Activated naive CD4-positive, alpha-beta T cell treated with anti-CD3 and anti-CD28 coated beads, Interleukin-2, amount 50 U/mL, for 24 hours (primary cell): Measurements from ENCODE around the gene DOCK2.

Experiments
- H3K27ac Mint-ChIP-seq: one replicate; pipeline ENCODE4 v1.8.0; 2021; ENCODE audit warnings: mild to moderate bottlenecking, mixed read lengths
- H3K27me3 Mint-ChIP-seq: one replicate; pipeline ENCODE4 v1.8.0; 2021; ENCODE audit warnings: mixed read lengths
- H3K36me3 Mint-ChIP-seq: one replicate; pipeline ENCODE4 v1.8.0; 2021; ENCODE audit warnings: mixed read lengths
- H3K4me1 Mint-ChIP-seq: one replicate; pipeline ENCODE4 v1.8.0; 2021; ENCODE audit warnings: mixed read lengths
- H3K4me3 Mint-ChIP-seq: one replicate; pipeline ENCODE4 v1.8.0; 2021; ENCODE audit warnings: mild to moderate bottlenecking, mixed read lengths
- H3K9me3 Mint-ChIP-seq: one replicate; pipeline ENCODE4 v1.8.0; 2021; ENCODE audit warnings: mixed read lengths

DOCK2 gene

GRCh38 chr5:170120576-170120975 lies 483.5 kb downstream of the DOCK2 start:
- Mint-ChIP-seq H3K36me3 (no peaks in the 10 kb centered on the region), H3K4me3 (no peak overlapping the region), H3K27me3 (peaks cover 5% of the 10 kb centered on the region), H3K9me3 (no peaks in the 10 kb centered on the region), H3K27ac (no peak overlapping the region), H3K4me1 (no peaks in the 10 kb centered on the region)

- H3K4me3 Mint-ChIP-seq = no peak overlapping the region
- no peak overlapping the region for H3K27ac Mint-ChIP-seq
- H3K9me3 Mint-ChIP-seq = no peaks in the 10 kb centered on the region
- H3K36me3 Mint-ChIP-seq = peaks cover 1% of the 10 kb centered on the region
- H3K4me1 Mint-ChIP-seq = no peaks in the 10 kb centered on the region
- H3K27me3 Mint-ChIP-seq = peaks cover 10% of the 10 kb centered on the region
Measured at GRCh38 chr5:170121321-170121720, 484.2 kb downstream of the DOCK2 start.

DNA sequence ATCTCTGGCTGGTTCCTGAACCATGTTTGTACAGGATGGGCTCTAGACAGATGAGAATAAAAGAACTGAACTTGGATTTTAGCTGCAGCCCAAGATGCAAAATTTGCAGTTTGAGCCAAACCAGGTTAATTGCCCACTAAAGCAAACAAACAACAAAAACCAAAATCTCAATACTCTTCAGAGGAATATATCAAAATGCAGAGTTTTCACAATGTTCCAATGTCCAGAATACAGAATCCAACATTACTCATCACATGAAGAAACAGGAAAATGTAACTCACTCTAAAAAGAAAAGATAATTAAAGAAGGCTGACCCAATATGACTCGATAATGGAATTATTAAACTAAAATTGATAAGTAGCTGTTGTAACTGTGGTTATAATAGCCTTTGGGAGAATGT lies 489.0 kb downstream of the DOCK2 start:
- Mint-ChIP-seq H3K36me3 (peaks cover 6% of the 10 kb centered on the region), H3K27me3 (peaks cover 19% of the 10 kb centered on the region), H3K9me3 (peaks cover 8% of the 10 kb centered on the region), H3K4me1 (no peaks in the 10 kb centered on the region), H3K27ac (no peak overlapping the region), H3K4me3 (no peak overlapping the region)

DNA sequence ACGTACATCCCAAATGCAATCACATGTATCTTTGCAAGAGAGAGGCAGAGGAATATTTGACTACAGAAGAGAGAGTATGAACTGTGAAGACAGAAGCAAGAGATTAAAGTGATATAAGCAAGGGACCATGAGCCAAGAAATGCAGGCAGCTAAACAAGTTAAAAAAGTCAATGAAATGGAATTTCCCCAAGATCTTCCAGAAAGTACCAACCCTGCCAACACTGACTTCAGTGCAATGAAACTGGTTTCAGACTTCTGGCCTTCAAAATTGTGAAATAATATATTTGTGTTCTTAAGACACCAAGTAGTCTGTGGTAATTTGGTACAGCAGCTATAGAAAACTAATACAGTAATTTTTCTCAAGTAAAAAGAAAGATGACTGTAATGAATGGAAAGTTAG lies 489.6 kb downstream of the DOCK2 start:
- peaks cover 6% of the 10 kb centered on the region for H3K36me3 Mint-ChIP-seq
- H3K4me1 Mint-ChIP-seq = no peaks in the 10 kb centered on the region

GRCh38 chr5:170131235-170131634 lies 494.2 kb downstream of the DOCK2 start:
- Mint-ChIP-seq H3K36me3 (peaks cover 4% of the 10 kb centered on the region), H3K9me3 (peaks cover 8% of the 10 kb centered on the region), H3K27me3 (peaks cover 18% of the 10 kb centered on the region), H3K4me1 (no peaks in the 10 kb centered on the region), H3K27ac (no peak overlapping the region), H3K4me3 (no peak overlapping the region)

More for the DNA sequence above, 489.6 kb downstream of the DOCK2 start:
- H3K9me3 Mint-ChIP-seq = peaks cover 8% of the 10 kb centered on the region
- H3K27ac Mint-ChIP-seq = no peak overlapping the region
- H3K27me3 Mint-ChIP-seq = peaks cover 19% of the 10 kb centered on the region
- H3K4me3 Mint-ChIP-seq = no peak overlapping the region

DNA sequence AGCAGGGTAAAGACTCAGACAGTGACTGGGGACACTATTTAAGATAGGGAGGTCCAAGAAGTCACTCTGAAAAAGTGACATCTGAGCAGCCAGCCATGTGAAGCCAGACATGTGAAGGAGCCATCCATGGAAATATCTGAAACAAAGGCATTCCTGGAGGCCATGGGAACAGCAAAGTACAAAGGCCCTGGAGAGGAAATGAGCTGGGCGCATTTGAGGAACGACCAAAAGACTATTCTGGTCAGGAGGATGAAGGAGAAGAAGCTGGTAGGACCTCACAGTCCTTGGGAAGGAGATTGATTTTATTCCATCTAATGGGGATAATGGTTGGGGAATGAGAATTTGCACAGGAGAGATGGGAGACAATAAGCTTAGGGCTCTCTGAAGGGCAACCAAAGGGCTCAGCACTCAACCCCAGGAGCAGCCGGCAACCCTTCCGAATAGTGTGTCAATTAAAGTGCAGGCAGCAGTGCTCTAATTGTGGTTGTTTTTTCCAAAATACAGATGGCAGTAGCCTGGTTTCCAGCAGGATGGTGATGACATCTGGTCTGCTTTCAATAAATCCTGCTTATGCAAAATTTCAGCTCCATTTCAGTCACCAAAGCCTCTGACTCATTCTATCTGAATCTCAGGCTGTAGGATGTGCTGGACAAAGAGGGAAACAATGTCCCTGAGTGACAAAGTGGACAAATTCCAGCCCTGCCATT lies 495.3 kb downstream of the DOCK2 start:
- Mint-ChIP-seq H3K27me3 (peaks cover 11% of the 10 kb centered on the region), H3K27ac (no peak overlapping the region), H3K4me1 (no peaks in the 10 kb centered on the region), H3K9me3 (peaks cover under 1% of the 10 kb centered on the region), H3K36me3 (no peaks in the 10 kb centered on the region), H3K4me3 (no peak overlapping the region)
